IMR-90 (cell line): ENCODE results near the gene TPGS2.

ENCODE experiments used
- BHLHE40 ChIP-seq: fragments of 150-350 bp; IDR thresholded peaks from 2 replicates; pipeline ENCODE4 v1.6.1; 2016; ENCODE audit warnings: mild to moderate bottlenecking, low read depth, low read length
- FOS ChIP-seq: fragments of 150-350 bp; IDR thresholded peaks from 2 replicates; pipeline ENCODE4 v1.6.1; 2016; ENCODE audit warnings: low read depth, low read length
- MAFK ChIP-seq: IDR thresholded peaks from 2 replicates; pipeline ENCODE4 v1.6.1; 2012; ENCODE audit warnings: low read depth, low read length, improper control_type of control experiment
- MXI1 ChIP-seq: IDR thresholded peaks from 2 replicates; pipeline ENCODE4 v1.6.1; 2012; ENCODE audit warnings: low read depth, mild to moderate bottlenecking, low read length, moderate library complexity, borderline replicate concordance
- NFE2L2 ChIP-seq: fragments of 150-350 bp; IDR thresholded peaks from 2 replicates; pipeline ENCODE4 v1.6.1; 2016; ENCODE audit warnings: low read depth, mild to moderate bottlenecking, low read length
- POLR2A ChIP-seq: IDR thresholded peaks from 2 replicates; pipeline ENCODE4 v1.6.1; 2012; ENCODE audit warnings: mild to moderate bottlenecking, low read depth, low read length
- RAD21 ChIP-seq: IDR thresholded peaks from 2 replicates; pipeline ENCODE4 v1.6.1; 2012; ENCODE audit warnings: low read length, improper control_type of control experiment
- RFX5 ChIP-seq: IDR thresholded peaks from 2 replicates; pipeline ENCODE4 v1.8.0; 2012; ENCODE audit warnings: low read depth, mild to moderate bottlenecking, low read length, moderate library complexity
- SMC3 ChIP-seq: fragments of 150-350 bp; IDR thresholded peaks from 2 replicates; pipeline ENCODE4 v1.6.1; 2016; ENCODE audit warnings: low read depth, mild to moderate bottlenecking, antibody characterized with exemption, low read length, moderate library complexity
- TF ChIP-seq, protein P1 (sequence below): conservative IDR thresholded peaks from 2 replicates; pipeline ENCODE4 v1.5.1; 2012; ENCODE audit warnings: mild to moderate bottlenecking, low read depth, low read length, improper control_type of control experiment
- TF ChIP-seq, protein P2 (sequence below): fragments of 150-350 bp; IDR thresholded peaks from 2 replicates; pipeline ENCODE4 v1.6.1; 2017; ENCODE audit warnings: mild to moderate bottlenecking, antibody characterized with exemption, low read length, low read depth
- TF ChIP-seq, protein P3 (sequence below): fragments of 150-350 bp; IDR thresholded peaks from 2 replicates; pipeline ENCODE4 v1.6.1; 2016; ENCODE audit warnings: low read depth, mild to moderate bottlenecking, low read length, moderate library complexity, borderline replicate concordance

DNA sequence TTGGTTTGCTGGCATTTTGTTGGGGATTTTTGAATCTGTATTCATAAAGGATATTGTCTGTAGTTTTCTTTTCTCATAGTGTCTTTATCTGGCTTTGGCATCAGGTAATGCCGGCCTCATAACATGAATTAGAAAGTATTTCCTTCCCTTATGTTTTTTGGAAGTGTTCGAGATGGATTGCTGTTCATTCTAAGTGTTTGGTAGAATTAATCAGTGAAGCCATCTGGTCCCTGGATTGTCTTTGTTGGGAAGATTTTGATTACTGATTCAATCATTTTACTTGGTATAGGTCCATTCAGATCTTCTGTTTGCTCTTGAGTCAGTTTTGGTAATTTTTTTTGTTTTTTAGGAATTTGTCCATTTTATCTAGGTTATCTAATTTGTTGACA lies 22.4 kb upstream of the TPGS2 start:
- TF ChIP-seq, protein P1, sequence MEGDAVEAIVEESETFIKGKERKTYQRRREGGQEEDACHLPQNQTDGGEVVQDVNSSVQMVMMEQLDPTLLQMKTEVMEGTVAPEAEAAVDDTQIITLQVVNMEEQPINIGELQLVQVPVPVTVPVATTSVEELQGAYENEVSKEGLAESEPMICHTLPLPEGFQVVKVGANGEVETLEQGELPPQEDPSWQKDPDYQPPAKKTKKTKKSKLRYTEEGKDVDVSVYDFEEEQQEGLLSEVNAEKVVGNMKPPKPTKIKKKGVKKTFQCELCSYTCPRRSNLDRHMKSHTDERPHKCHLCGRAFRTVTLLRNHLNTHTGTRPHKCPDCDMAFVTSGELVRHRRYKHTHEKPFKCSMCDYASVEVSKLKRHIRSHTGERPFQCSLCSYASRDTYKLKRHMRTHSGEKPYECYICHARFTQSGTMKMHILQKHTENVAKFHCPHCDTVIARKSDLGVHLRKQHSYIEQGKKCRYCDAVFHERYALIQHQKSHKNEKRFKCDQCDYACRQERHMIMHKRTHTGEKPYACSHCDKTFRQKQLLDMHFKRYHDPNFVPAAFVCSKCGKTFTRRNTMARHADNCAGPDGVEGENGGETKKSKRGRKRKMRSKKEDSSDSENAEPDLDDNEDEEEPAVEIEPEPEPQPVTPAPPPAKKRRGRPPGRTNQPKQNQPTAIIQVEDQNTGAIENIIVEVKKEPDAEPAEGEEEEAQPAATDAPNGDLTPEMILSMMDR = no peak
- no peak for TF ChIP-seq POLR2A
- no peak for TF ChIP-seq MXI1
- no peak for TF ChIP-seq RFX5
- TF ChIP-seq, protein P2, sequence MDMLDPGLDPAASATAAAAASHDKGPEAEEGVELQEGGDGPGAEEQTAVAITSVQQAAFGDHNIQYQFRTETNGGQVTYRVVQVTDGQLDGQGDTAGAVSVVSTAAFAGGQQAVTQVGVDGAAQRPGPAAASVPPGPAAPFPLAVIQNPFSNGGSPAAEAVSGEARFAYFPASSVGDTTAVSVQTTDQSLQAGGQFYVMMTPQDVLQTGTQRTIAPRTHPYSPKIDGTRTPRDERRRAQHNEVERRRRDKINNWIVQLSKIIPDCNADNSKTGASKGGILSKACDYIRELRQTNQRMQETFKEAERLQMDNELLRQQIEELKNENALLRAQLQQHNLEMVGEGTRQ = no peak
- no peak for TF ChIP-seq NFE2L2
- TF ChIP-seq MAFK = no peak
- TF ChIP-seq BHLHE40 = no peak
- TF ChIP-seq FOS = no peak
- no peak for TF ChIP-seq RAD21
- no peak for TF ChIP-seq SMC3
- TF ChIP-seq, protein P3, sequence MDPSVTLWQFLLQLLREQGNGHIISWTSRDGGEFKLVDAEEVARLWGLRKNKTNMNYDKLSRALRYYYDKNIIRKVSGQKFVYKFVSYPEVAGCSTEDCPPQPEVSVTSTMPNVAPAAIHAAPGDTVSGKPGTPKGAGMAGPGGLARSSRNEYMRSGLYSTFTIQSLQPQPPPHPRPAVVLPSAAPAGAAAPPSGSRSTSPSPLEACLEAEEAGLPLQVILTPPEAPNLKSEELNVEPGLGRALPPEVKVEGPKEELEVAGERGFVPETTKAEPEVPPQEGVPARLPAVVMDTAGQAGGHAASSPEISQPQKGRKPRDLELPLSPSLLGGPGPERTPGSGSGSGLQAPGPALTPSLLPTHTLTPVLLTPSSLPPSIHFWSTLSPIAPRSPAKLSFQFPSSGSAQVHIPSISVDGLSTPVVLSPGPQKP = no peak
